ENCODE results near the gene SFXN5. TPM values are rescaled to one million over a fixed set of nuclear protein-coding genes. Genes with fewer than 3 reads are reported as not detected.
A peak's percentile ranks its signal among the peaks of the same experiment; 100 is the strongest.

SFXN5 gene
- total RNA-seq, 2 experiments from 2014 or later: 12.4 to 20.0 TPM

DNA sequence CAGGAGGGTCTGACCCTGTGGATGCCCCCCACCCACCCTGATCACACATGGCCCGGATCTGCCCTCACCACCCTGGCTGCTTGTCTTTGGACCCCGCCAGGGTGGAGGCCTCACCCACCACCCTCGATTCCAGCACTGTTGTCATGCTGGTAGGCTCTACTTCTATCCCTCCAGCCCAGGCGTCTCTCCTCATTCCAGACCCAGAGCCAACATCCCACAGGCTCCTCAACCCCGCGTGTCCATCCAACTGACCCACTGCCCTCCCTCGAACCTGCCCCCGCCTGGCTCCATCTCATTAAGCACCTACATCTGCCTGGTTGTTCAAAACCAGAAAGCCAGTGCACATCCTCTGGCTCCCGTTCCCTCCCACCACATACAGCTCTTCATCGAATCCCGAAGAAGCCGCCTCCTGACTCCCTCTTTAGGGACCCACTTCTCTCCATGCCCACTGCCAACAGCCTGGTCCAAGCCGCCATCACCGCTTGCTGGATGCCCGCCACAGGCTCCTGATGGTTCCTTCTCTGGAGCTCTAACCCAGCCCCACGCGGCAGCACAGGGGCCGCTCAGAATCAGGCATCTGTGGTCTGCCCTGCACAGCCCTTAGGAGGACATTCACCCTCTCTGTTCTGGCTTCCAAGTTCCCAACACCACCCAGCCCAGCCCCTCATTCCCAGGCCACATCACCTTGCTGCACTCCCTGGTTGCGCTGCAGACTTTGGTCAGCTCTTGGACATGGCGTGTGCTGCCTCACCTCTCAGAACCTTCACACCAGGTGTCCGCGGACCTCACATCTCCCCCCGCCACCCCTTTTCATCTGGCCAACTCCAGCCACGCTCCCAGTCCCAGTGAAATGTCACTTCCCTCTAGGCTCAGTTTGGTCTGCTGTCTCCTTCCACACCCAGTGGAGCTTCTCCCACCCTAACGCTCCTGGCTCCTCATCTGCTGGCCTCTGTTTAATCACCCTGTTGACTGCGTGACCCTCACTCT is 111.2 kb downstream of the SFXN5 start:
- Mint-ChIP-seq H3K27me3 (no peaks in the 10 kb centered on the region), H3K36me3 (peaks cover 1% of the 10 kb centered on the region), H3K4me1 (peaks cover 2% of the 10 kb centered on the region), H3K9me3 (ENCODE audit: low read depth) (no peaks in the 10 kb centered on the region), H3K4me3 (no peak overlapping the region), H3K27ac (no peak overlapping the region)
- DNase-seq (no peak), ATAC-seq (no peak)
- CTCF ChIA-PET: interaction anchor here (0.9 to 3.4 kb wide), 2 partner anchors 14 to 67 kb away, joined by 3 to 12 read pairs; no protein-coding TSS in a partner anchor

GRCh38 chr2:72959554-72959953 is 112.0 kb downstream of the SFXN5 start:
- Mint-ChIP-seq H3K27me3 (no peaks in the 10 kb centered on the region), H3K4me3 (no peak overlapping the region), H3K36me3 (peaks cover 1% of the 10 kb centered on the region), H3K27ac (no peak overlapping the region), H3K4me1 (peaks cover 9% of the 10 kb centered on the region), H3K9me3 (ENCODE audit: low read depth) (no peaks in the 10 kb centered on the region)
- ATAC-seq (no peak), DNase-seq (no peak)
- CTCF ChIA-PET: no interaction called here

- DNase-seq (no peak), ATAC-seq (no peak)
- CTCF ChIA-PET: interaction anchor here (2.2 kb wide), 1 partner anchor 219 kb away, joined by 9 read pairs; no protein-coding TSS in a partner anchor
- Mint-ChIP-seq H3K9me3 (ENCODE audit: low read depth) (no peaks in the 10 kb centered on the region), H3K4me1 (peaks cover 17% of the 10 kb centered on the region), H3K4me3 (no peak overlapping the region), H3K36me3 (peaks cover 1% of the 10 kb centered on the region), H3K27me3 (no peaks in the 10 kb centered on the region), H3K27ac (no peak overlapping the region)
Observed at GRCh38 chr2:72958542-72959385, 112.7 kb downstream of the SFXN5 start.

DNA sequence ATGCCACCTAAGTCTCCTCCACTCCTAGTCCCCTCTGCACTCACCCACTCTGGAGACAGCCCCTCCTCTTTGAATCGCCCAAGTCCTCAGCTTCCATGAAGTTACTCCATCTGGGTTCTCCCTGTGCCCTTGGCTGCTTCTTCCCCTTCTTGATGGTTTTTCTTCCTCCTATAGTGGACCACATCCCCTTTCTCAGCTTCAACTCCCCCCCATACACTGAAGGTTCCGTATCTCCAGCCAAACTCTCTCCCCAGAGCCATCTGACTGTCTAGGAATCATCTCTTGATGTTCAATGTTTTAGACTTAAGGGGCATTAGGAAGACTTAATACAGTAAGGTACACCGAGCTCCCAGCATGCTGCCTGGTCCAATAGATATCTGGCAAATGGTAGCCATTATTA is 114.6 kb downstream of the SFXN5 start:
- Mint-ChIP-seq H3K9me3 (ENCODE audit: low read depth) (no peaks in the 10 kb centered on the region), H3K27me3 (no peaks in the 10 kb centered on the region), H3K27ac (no peak overlapping the region), H3K4me1 (peaks cover 27% of the 10 kb centered on the region), H3K36me3 (peaks cover 1% of the 10 kb centered on the region), H3K4me3 (no peak overlapping the region)
- CTCF ChIA-PET: interaction anchor here (1.8 to 2.2 kb wide), 2 partner anchors 17 to 220 kb away, joined by 7 to 9 read pairs; no protein-coding TSS in a partner anchor
- DNase-seq: no peak
- ATAC-seq: no peak

GRCh38 chr2:72956050-72956395 is 115.5 kb downstream of the SFXN5 start:
- Mint-ChIP-seq H3K36me3 (peaks cover 1% of the 10 kb centered on the region), H3K4me3 (no peak overlapping the region), H3K4me1 (peaks cover 27% of the 10 kb centered on the region), H3K27ac (no peak overlapping the region), H3K9me3 (ENCODE audit: low read depth) (no peaks in the 10 kb centered on the region), H3K27me3 (no peaks in the 10 kb centered on the region)
- DNase-seq (no peak), ATAC-seq (no peak)
- CTCF ChIA-PET: no interaction called here

DNA sequence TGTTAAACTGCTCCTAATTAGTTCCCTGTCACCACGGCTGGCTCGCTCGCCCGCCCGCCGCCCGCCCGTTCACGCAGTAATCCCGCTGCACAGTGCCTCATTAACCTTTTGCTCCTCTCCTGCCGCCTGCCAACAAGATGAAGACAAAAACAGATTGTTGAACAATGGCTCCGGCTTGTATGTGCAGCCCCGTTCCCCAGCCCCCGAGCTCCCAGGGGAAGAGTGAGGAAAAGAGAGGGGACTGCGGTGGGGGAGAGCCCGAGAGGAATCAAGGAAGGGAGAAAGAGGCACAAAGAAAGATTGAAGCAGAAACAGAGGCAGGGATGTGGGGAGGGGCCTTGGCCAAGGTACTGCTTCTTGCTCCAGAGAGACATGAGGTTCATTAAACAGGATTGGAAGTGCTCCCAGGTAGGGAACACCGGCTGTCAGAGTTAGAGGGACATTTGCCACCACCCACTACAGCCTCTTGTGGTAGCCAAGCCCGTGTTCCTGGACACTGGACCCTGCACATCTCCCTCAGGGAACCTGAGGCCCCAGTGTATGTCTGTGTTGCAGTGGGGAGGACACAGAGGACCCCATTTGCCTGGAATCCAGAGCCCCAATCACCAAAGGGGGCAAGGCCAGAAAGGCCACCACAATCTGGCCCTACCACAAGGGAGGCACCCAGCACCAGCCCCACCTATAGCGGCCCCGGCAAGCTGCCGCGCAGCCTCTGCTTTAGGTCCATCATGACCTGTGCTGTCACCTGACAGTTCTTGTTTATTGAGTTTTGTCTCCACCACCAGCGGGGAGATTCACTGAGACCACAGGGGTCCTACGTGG is 116.1 kb downstream of the SFXN5 start:
- Mint-ChIP-seq H3K9me3 (ENCODE audit: low read depth) (no peaks in the 10 kb centered on the region), H3K36me3 (peaks cover 1% of the 10 kb centered on the region), H3K4me3 (peak overlapping the region; percentile 86), H3K27me3 (no peaks in the 10 kb centered on the region), H3K27ac (peak overlapping the region; percentile 16), H3K4me1 (peaks cover 27% of the 10 kb centered on the region)
- CTCF ChIA-PET: interaction anchor here (1.5 to 5.0 kb wide), 6 partner anchors 8 to 258 kb away, joined by 3 to 50 read pairs (median 10); partner anchors contain the start of gene SMYD5
- ATAC-seq: no peak
- DNase-seq: no peak

- ATAC-seq: peak; percentile 48
- Mint-ChIP-seq H3K4me1 (peaks cover 27% of the 10 kb centered on the region), H3K27me3 (no peaks in the 10 kb centered on the region), H3K4me3 (peak overlapping the region; percentile 86), H3K36me3 (peaks cover 1% of the 10 kb centered on the region), H3K9me3 (ENCODE audit: low read depth) (no peaks in the 10 kb centered on the region), H3K27ac (peak overlapping the region; percentile 90)
- CTCF ChIA-PET: interaction anchor here (0.5 to 5.0 kb wide), 9 partner anchors 9 to 259 kb away, joined by 3 to 50 read pairs (median 6); partner anchors contain the start of genes SMYD5 and SPR
- no peak for DNase-seq
Observed at GRCh38 chr2:72954376-72955227, 116.9 kb downstream of the SFXN5 start.

- Mint-ChIP-seq H3K27me3 (no peaks in the 10 kb centered on the region), H3K27ac (peak overlapping the region; percentile 90), H3K9me3 (ENCODE audit: low read depth) (no peaks in the 10 kb centered on the region), H3K4me3 (peak overlapping the region; percentile 86), H3K4me1 (peaks cover 28% of the 10 kb centered on the region), H3K36me3 (peaks cover 1% of the 10 kb centered on the region)
- peak; percentile 98 for ATAC-seq
- DNase-seq: peak; percentile 87
- CTCF ChIA-PET: interaction anchor here (1.3 to 5.0 kb wide), 9 partner anchors 9 to 260 kb away, joined by 3 to 50 read pairs (median 6); partner anchors contain the start of genes SMYD5 and SPR
Observed at GRCh38 chr2:72953976-72954375, 117.5 kb downstream of the SFXN5 start.

- Mint-ChIP-seq H3K9me3 (ENCODE audit: low read depth) (no peaks in the 10 kb centered on the region), H3K4me3 (peak overlapping the region; percentile 86), H3K27ac (peak overlapping the region; percentile 90), H3K36me3 (peaks cover 1% of the 10 kb centered on the region), H3K27me3 (no peaks in the 10 kb centered on the region), H3K4me1 (peaks cover 30% of the 10 kb centered on the region)
- no peak for ATAC-seq
- no peak for DNase-seq
- CTCF ChIA-PET: interaction anchor here (1.3 to 5.0 kb wide), 9 partner anchors 10 to 260 kb away, joined by 3 to 50 read pairs (median 6); partner anchors contain the start of genes SMYD5 and SPR
Observed at GRCh38 chr2:72953528-72953927, 118.0 kb downstream of the SFXN5 start.

DNA sequence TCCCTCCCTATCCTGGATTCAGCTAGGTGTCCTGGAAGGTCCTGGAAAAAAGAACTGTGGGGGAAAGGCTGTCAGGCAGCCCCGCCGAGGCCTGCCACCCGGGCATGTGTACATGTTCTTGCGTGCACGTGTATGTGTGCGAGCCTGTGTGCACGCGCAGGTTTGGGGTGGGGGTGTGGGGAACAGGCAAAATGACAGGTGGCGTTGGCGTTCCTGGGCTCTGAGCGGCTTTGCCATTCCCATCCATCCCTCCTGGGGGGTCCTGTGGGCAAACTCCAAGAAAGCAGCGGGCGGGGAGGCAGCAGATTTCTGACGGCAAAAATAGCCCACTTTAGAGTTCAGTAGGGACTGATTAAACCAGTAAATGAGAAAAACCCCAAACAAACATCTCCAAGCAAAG is 118.6 kb downstream of the SFXN5 start:
- peak overlapping the region; percentile 90 for H3K27ac Mint-ChIP-seq

DNA sequence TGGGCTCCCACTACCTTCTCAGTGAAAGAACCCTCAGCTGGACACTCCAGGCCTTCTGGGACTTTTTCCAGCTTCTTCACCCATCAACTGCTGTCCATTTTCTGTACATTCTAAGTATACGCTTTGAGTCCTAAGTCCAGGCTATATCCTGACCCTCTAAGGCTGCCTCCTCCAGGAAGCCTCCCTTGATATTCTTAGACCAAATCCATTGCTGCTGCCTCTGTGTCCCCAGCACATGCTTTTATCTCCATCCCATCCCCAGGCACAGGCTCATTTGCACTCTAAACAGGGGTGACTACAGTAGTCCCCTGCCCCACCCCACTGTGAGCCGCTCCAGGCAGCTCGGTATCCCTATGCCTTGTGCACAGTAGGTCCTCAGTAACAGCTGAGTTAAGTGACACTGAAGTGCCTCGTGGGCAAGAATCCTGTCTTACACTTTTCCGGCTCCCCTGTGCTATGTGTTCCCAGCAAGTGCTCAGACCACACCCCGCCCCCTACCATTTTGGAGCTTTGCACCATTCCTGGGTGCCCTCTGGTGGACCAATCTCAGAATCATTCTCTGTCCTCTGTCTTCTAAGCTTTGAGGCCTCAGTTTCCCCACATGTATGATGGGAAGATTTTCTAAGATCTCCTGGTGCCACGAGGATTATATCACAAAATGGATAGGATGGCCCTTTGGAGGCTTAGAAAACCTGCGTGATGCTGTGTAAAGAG is 119.2 kb downstream of the SFXN5 start:
- CTCF ChIA-PET: interaction anchor here (1.0 to 5.0 kb wide), 7 partner anchors 17 to 225 kb away, joined by 3 to 50 read pairs (median 3); partner anchors contain the start of gene SPR
- H3K4me1 Mint-ChIP-seq: peaks cover 28% of the 10 kb centered on the region
- no peak overlapping the region for H3K4me3 Mint-ChIP-seq
- H3K27ac Mint-ChIP-seq: no peak overlapping the region
- no peaks in the 10 kb centered on the region for H3K27me3 Mint-ChIP-seq
- DNase-seq (no peak), ATAC-seq (no peak)
- H3K9me3 Mint-ChIP-seq (ENCODE audit: low read depth): no peaks in the 10 kb centered on the region
- H3K36me3 Mint-ChIP-seq: peaks cover 1% of the 10 kb centered on the region

More for the DNA sequence above, 118.6 kb downstream of the SFXN5 start:
- no peaks in the 10 kb centered on the region for H3K9me3 Mint-ChIP-seq (ENCODE audit: low read depth)
- CTCF ChIA-PET: interaction anchor here (1.0 to 5.0 kb wide), 6 partner anchors 20 to 225 kb away, joined by 3 to 50 read pairs (median 6); partner anchors contain the start of gene SPR
- no peak for DNase-seq
- peaks cover 1% of the 10 kb centered on the region for H3K36me3 Mint-ChIP-seq
- peaks cover 30% of the 10 kb centered on the region for H3K4me1 Mint-ChIP-seq
- no peak overlapping the region for H3K4me3 Mint-ChIP-seq
- no peaks in the 10 kb centered on the region for H3K27me3 Mint-ChIP-seq
- ATAC-seq: no peak

Data from activated CD8-positive, alpha-beta memory T cell treated with anti-CD3 and anti-CD28 coated beads, Interleukin-2, amount 10 ng/mL, durations not matched to agents 7 days and 5 days (primary cell).